Endothelial cell of umbilical vein (primary cell): ENCODE measurements around the gene C10orf88. TPM values are rescaled to one million over a fixed set of nuclear protein-coding genes. Genes with fewer than 3 reads are reported as not detected.
A peak's percentile ranks its signal among the peaks of the same experiment; 100 is the strongest.

Source experiments
- BruUV-seq: library from RNA; stranded (reverse); fragments of 400-500 nt; replicated peaks from 2 replicates; lab custom pipeline; 2021; lab: Mats Ljungman, UMichigan
- CTCF ChIA-PET: fragments of 300-600, 350-600 bp; sonication (Branson Sonifier 250); formaldehyde crosslinking; loops from one replicate; lab custom pipeline; 2021; ENCODE audit warnings: antibody characterized with exemption, inconsistent platforms; lab: Charles Lee
- POLR2A ChIA-PET: fragments of 300-600, 350-600 bp; sonication (Branson Sonifier 250); formaldehyde crosslinking; loops from one replicate; lab custom pipeline; 2021; ENCODE audit warnings: antibody characterized with exemption, inconsistent platforms; lab: Charles Lee
- DNase-seq: peaks from one replicate; pipeline ENCODE4 v3.0.0-alpha.2; 2011; ENCODE audit warnings: low read depth, low spot score
- FAIRE-seq: peaks from 2 replicates; lab custom pipeline; 2011; peaks lifted over from hg19 to GRCh38; lab: Jason Lieb, UNC
- H2AFZ ChIP-seq: 2 replicates; pipeline ENCODE4 v1.6.0; 2012; ENCODE audit warnings: low read depth, low read length, control low read depth, inconsistent platforms
- H3K27ac ChIP-seq: 2 replicates; pipeline ENCODE4 v1.5.1; 2011; ENCODE audit warnings: low read depth, mild to moderate bottlenecking, control low read depth, low read length, moderate library complexity; ENCODE audit not compliant: insufficient read depth
- H3K27me3 ChIP-seq, 2 experiments: 2 replicates each; pipeline versions ENCODE4 v1.6.0 to v1.6.1; 2011; ENCODE audit warnings: low read length in 2 of 2, mixed read lengths in 1 of 2; ENCODE audit not compliant: control insufficient read depth in 2 of 2, insufficient read depth in 2 of 2
- H3K36me3 ChIP-seq, 2 experiments: 2 replicates in 1 of 2; 3 replicates in 1 of 2; pipeline ENCODE4 v1.5.1; 2011; ENCODE audit warnings: low read length in 2 of 2, mild to moderate bottlenecking in 1 of 2, moderate library complexity in 1 of 2; ENCODE audit not compliant: control insufficient read depth in 2 of 2, insufficient read depth in 2 of 2; ENCODE audit errors: extremely low read depth in 1 of 2
- H3K4me1 ChIP-seq: 3 replicates; pipeline ENCODE4 v1.5.1; 2011; ENCODE audit warnings: mild to moderate bottlenecking, low read length; ENCODE audit not compliant: control insufficient read depth, insufficient read depth; ENCODE audit errors: extremely low read depth
- H3K4me2 ChIP-seq: 2 replicates; pipeline ENCODE4 v1.6.1; 2011; ENCODE audit warnings: low read length, control low read depth, mixed read lengths; ENCODE audit not compliant: insufficient read depth
- H3K4me3 ChIP-seq, 3 experiments: fragments of 200-600 bp in 1 of 3; sonication (generic), shearing (Covaris generic) in 1 of 3; replicated peaks in 1 of 3; 2 replicates each; pipeline ENCODE4 v1.5.1; 2011 to 2016; ENCODE audit warnings: control low read depth in 3 of 3, low read length in 3 of 3, mild to moderate bottlenecking in 2 of 3, inconsistent platforms in 1 of 3, low read depth in 1 of 3, moderate library complexity in 1 of 3; ENCODE audit not compliant: insufficient read depth in 1 of 3
- H3K79me2 ChIP-seq: 2 replicates; pipeline ENCODE4 v1.6.0; 2012; ENCODE audit warnings: low read length, inconsistent platforms; ENCODE audit not compliant: control insufficient read depth, insufficient read depth
- H3K9ac ChIP-seq: replicated peaks from 2 replicates; pipeline ENCODE3; 2011; ENCODE audit warnings: low read length, control low read depth; ENCODE audit not compliant: insufficient read depth; ENCODE audit errors: extremely low read depth
- H3K9me1 ChIP-seq: replicated peaks from 3 replicates; pipeline ENCODE4 v1.6.0; 2011; ENCODE audit warnings: mild to moderate bottlenecking, low read length; ENCODE audit not compliant: control insufficient read depth, insufficient read depth; ENCODE audit errors: extremely low read depth
- H3K9me3 ChIP-seq: replicated peaks from 2 replicates; pipeline ENCODE4 v1.5.1; 2012; ENCODE audit warnings: low read length, inconsistent platforms; ENCODE audit not compliant: control insufficient read depth, insufficient read depth
- H4K20me1 ChIP-seq: replicated peaks from 2 replicates; pipeline ENCODE3; 2011; ENCODE audit warnings: mild to moderate bottlenecking, low read length; ENCODE audit not compliant: control insufficient read depth, insufficient read depth; ENCODE audit errors: extremely low read depth
- CTCF ChIP-seq, 2 donors: IDR thresholded peaks; 1 replicate in 1 of 2; 2 replicates in 1 of 2; pipeline ENCODE4 v1.5.1; 2011; ENCODE audit warnings: low read length in 2 of 2, mild to moderate bottlenecking in 2 of 2, moderate library complexity in 2 of 2, control low read depth in 1 of 2, inconsistent platforms in 1 of 2, low read depth in 1 of 2; ENCODE audit not compliant: insufficient read depth in 1 of 2; ENCODE audit errors: extremely low read depth in 1 of 2
- EZH2 ChIP-seq: IDR thresholded peaks from 2 replicates; pipeline ENCODE4 v1.6.1; 2012; ENCODE audit warnings: borderline replicate concordance, low read depth, mild to moderate bottlenecking, moderate library complexity, low read length, inconsistent platforms; ENCODE audit not compliant: severe bottlenecking
- FOS ChIP-seq: IDR thresholded peaks from 2 replicates; pipeline ENCODE4 v1.6.1; 2011; ENCODE audit warnings: mild to moderate bottlenecking, low read length, moderate library complexity, borderline replicate concordance; ENCODE audit not compliant: insufficient read depth
- GATA2 ChIP-seq: IDR thresholded peaks from 2 replicates; pipeline ENCODE4 v1.7.0; 2011; ENCODE audit warnings: low read depth, mild to moderate bottlenecking, moderate library complexity, mixed read lengths, low read length; ENCODE audit not compliant: insufficient read length, insufficient read depth
- JUN ChIP-seq: IDR thresholded peaks from 2 replicates; pipeline ENCODE4 v1.6.1; 2011; ENCODE audit warnings: borderline replicate concordance, low read depth; ENCODE audit not compliant: insufficient read length, insufficient read depth
- MAX ChIP-seq: IDR thresholded peaks from 2 replicates; pipeline ENCODE4 v1.6.1; 2011; ENCODE audit not compliant: insufficient read depth, insufficient read length
- MYC ChIP-seq: IDR thresholded peaks from one replicate; pipeline ENCODE4 v1.6.1; 2011; ENCODE audit warnings: mild to moderate bottlenecking, low read depth, low read length
- POLR2A ChIP-seq: IDR thresholded peaks from 2 replicates; pipeline ENCODE4 v1.6.1; 2012; ENCODE audit warnings: low read depth, mild to moderate bottlenecking, control low read depth, low read length
- POLR2AphosphoS5 ChIP-seq: IDR thresholded peaks from 2 replicates; pipeline ENCODE4 v1.6.1; 2012; ENCODE audit warnings: low read depth, mild to moderate bottlenecking, control low read depth, low read length, moderate library complexity; ENCODE audit not compliant: insufficient read depth
- dilution Hi-C: fragments of 300-500 bp; cut with MboI; formaldehyde crosslinking; loops from one replicate; pipeline ENCODE4 v1.15.0; 2019; ENCODE audit warnings: low sequenced_read_pairs; ENCODE audit not compliant: extremely low pct_ligation_motif_present
- intact Hi-C: fragments of 100-400 bp; cut with micrococcal nuclease; formaldehyde crosslinking; loops from one replicate; pipeline ENCODE4 v1.10.0; 2022
- polyA plus RNA-seq, 4 experiments: library from polyadenylated mRNA; depleted of rRNA in 3 of 4; stranded (reverse) in 3 of 4; unstranded in 1 of 4; fragments of >200 nt; gene quantifications; 2 replicates each; pipeline versions ENCODE4 v1.2.1 to v1.2.3, GENCODE V29; 2011 to 2012; ENCODE audit warnings: missing spikeins in 1 of 4
- total RNA-seq: library from RNA; stranded (reverse); gene quantifications from 2 replicates; pipeline ENCODE4 v1.2.3, GENCODE V29; 2021

The C10orf88 gene
- total and polyA plus RNA-seq, 2 donors (not counting 3 experiments of a cell fraction or from before 2014, with no cell fraction given), result 3.6 to 13.2 TPM

- CTCF ChIA-PET, result interaction anchor here (0.6 to 5.3 kb wide), 13 partner anchors 10 to 209 kb away, joined by 3 to 30 read pairs (median 4); partner anchors contain the start of genes ACADSB, C10orf88 and IKZF5
- Histone ChIP-seq H3K27ac (peak within 1 kb of the TSS; percentile 82), H3K36me3 (no peaks in the 10 kb centered on the region), H3K4me1 (peaks cover 8% of the 10 kb centered on the region), H3K4me2 (peak within 1 kb of the TSS; percentile 97), H3K9ac (peak within 1 kb of the TSS; percentile 94), H3K9me1 (no peaks in the 10 kb centered on the region), H4K20me1 (no peaks in the 10 kb centered on the region), H3K27me3 (peaks cover 0 to 1% of the 10 kb centered on the region in 2 experiments), H3K79me2 (no peaks in the 10 kb centered on the region), H3K9me3 (no peaks in the 10 kb centered on the region), H2AFZ (peak within 1 kb of the TSS; percentile 96), H3K4me3 (peak within 1 kb of the TSS; percentile 36 to 80 (median 55))
- dilution Hi-C loops (no loop called here), intact Hi-C loops (loop anchor here (1.0 kb wide), 4 partner anchors 26 to 579 kb away; partner anchors contain the start of genes BUB3, C10orf88 and IKZF5)
- POLR2A ChIA-PET, result interaction anchor here (1.4 kb wide), 1 partner anchor 27 kb away, joined by 4 read pairs; no protein-coding TSS in a partner anchor
- FAIRE-seq, result peak; percentile 80
- TSS peak; percentile 84 for BruUV-seq
- peak; percentile 92 for DNase-seq
- TF ChIP-seq POLR2AphosphoS5 (peak; percentile 77), GATA2 (peak; percentile 72), EZH2 (no peak), CTCF (IDR thresholded peaks at IDR 0.05; ENCODE audit: extremely low read depth in 1 of 2, insufficient read depth in 1 of 2, low read depth in 1 of 2, low read length in 2 of 2) (peak; percentile 84 to 97), JUN (peak; percentile 65), MYC (no peak), FOS (no peak), POLR2A (peak; percentile 56), MAX (peak; percentile 24)
These were observed 26.4 kb upstream of the C10orf88 start, which contains the start of gene PSTK for GRCh38 chr10:122980209-122981065. PSTK (plus strand) TSS chr10:122980401; CDS start chr10:122980480, 79 bp downstream.
